Measurements from ENCODE around the gene TAF1C.

GRCh38 chr16:84207879-84208278 lies 21.0 kb upstream of the TAF1C start:
- TF ChIP-seq CTCF (conservative IDR thresholded peaks at IDR 0.05; ENCODE audit: low read depth, low read length) (no peak), RCOR1 (IDR thresholded peaks at IDR 0.05; ENCODE audit: insufficient replicate concordance, low read length) (no peak), POLR2A (IDR thresholded peaks at IDR 0.05; ENCODE audit: low read depth, low read length) (no peak), MXI1 (IDR thresholded peaks at IDR 0.05; ENCODE audit: borderline replicate concordance, low read depth, low read length) (no peak), USF2 (IDR thresholded peaks at IDR 0.05; ENCODE audit: low read depth, low read length) (no peak), RAD21 (IDR thresholded peaks at IDR 0.05; ENCODE audit: low read length) (no peak), FOS (IDR thresholded peaks at IDR 0.05; ENCODE audit: low read depth, low read length) (no peak), SMC3 (IDR thresholded peaks at IDR 0.05; ENCODE audit: low read depth, low read length) (no peak), CEBPB (IDR thresholded peaks at IDR 0.05; ENCODE audit: low read depth, low read length) (no peak), BHLHE40 (IDR thresholded peaks at IDR 0.05; ENCODE audit: low read depth, low read length) (no peak), CHD1 (IDR thresholded peaks at IDR 0.05; ENCODE audit: low read depth, low read length) (no peak), RFX5 (IDR thresholded peaks at IDR 0.05; ENCODE audit: low read depth, low read length) (no peak), MAFK (IDR thresholded peaks at IDR 0.05; ENCODE audit: low read depth, low read length) (no peak), ELK1 (IDR thresholded peaks at IDR 0.05; ENCODE audit: borderline replicate concordance, low read depth, low read length) (no peak)
